HG03103 (cell line): ENCODE measurements around the gene SIM1.

Source experiments
- ATAC-seq: cut with Tn5 transposase; IDR thresholded peaks from one replicate; pipeline ENCODE4 v1.9.1; 2021; ENCODE audit warnings: low read depth; ENCODE audit not compliant: unreplicated experiment

Gene SIM1

GRCh38 chr6:100430962-100431361 is 33.8 kb downstream of the SIM1 start:
- ATAC-seq, result no peak

DNA sequence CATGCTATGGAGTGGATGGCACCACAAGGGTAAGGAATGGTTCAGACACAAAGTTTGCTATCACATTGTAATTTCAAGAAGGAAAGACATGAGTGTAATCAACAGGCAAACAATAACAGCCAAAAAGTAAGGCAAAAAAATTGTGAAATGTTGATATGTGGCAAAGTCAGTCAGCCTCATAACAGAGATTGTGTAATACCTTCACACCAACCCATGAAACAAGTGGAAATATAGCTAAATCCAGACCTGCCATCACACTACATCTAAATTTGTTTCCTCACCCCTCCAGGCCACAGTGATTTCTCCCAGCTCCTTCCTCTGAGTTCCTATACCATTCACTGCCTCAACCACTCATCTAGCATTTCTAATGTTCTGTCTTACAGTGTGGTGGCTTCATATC is 37.3 kb downstream of the SIM1 start:
- no peak for ATAC-seq

DNA sequence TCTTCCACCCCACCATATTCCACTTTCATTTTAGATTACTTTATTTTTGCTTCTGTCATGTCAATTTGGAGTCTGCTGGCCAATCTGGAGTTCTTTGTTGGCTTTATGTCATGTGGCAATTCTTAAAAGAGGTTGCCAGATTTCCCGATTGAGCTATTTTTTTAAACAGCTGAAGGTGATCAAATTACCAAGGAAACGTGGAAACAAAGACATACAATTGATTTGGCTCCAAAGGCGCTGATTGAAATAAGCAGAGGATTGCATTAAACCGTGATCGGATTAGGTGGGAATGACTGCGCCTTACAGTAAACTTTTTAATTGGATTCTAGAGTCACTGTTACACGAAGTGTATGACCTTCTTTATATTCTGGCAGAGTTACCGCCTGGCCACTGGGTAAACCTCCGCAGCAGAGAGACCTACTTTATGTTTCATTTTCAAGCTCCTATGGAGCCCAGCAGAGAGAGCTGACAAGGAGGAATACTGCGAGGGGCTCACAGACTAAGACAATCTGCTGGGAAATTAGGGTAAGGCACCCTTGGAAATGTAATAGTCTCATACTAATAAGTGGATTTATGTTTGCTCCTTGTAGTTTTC is 37.9 kb downstream of the SIM1 start:
- no peak for ATAC-seq

- no peak for ATAC-seq
These were observed 38.5 kb downstream of the SIM1 start for GRCh38 chr6:100426241-100426640.

GRCh38 chr6:100420711-100421110 is 44.0 kb downstream of the SIM1 start:
- ATAC-seq, result no peak

DNA sequence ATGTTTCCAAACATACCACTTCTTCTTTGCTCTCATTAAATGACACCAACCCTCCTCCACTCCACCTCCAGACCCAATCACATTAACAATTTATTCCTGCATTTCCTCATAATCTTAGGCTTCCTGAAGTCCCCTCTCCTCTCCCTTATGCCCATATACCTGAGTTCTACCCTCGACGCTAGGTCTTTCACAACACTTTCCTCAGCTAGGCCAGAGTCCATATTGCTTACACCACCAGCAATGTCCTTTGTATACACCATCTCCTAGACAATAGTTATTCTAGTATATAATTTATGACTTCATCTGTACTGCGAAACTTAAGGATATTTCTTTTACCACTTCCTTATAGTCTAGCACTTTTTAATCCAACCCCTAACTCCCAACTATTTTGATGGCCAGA is 47.7 kb downstream of the SIM1 start:
- no peak for ATAC-seq

DNA sequence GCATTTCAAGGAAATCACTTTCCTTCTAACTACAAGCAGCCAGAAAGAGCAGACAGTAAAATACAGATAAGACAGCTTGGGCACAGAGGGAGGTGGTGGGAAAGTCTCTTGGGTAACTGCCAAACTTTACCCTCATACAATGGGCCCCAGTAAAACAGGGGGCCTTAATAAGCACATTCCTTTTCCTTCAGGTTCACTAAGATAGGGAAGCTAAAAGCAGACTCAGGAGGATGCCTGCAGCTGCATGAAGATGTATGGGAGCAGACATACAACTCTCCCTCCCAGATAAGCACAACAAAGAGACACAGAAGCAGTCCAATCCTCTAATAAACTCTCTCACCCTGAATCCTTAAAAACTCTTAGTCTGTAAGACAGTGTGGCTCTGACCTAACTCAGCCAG is 49.0 kb downstream of the SIM1 start:
- no peak for ATAC-seq

GRCh38 chr6:100412872-100413271 is 51.8 kb downstream of the SIM1 start:
- ATAC-seq, result no peak

- no peak for ATAC-seq
These were observed 60.7 kb downstream of the SIM1 start for GRCh38 chr6:100404051-100404450.

DNA sequence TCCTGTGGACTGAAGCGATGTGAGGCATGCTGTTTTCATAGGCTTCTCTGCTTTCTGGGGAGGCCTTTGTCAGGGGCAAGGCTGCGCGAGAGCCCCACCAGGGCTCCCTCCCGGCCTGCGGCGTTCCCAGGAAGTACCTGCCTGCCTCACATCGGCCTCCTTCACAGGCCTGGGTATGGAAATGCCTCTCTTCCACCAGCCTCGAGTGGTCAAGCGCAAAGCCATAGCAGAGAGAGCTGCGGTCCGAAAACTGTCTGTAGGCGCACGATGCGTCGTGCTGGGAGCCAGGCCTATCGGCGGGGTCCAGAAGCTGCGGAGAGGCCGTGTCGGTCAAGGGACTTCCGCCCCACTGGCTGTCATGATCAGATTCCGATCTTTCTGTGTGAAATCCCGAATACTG is 71.2 kb downstream of the SIM1 start:
- ATAC-seq, result no peak

DNA sequence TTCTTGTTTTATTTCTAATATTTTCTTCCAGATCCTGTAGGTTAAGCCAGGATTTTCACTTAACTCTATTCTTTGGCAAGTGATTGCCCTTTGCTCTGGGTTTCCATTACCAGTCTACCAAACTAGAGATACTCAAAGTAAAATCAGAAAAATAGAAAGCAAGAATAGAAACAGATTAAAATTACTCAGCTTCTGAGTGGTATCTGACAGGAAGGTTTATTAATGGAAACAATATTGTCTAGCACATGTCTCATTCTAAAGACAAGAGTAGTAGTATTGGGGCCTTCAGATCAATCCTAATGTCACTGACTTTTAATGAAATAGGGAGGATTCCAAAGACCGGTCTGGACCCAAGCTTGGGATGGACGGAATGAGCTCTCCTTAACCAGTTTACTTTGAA is 72.3 kb downstream of the SIM1 start:
- ATAC-seq, result no peak

DNA sequence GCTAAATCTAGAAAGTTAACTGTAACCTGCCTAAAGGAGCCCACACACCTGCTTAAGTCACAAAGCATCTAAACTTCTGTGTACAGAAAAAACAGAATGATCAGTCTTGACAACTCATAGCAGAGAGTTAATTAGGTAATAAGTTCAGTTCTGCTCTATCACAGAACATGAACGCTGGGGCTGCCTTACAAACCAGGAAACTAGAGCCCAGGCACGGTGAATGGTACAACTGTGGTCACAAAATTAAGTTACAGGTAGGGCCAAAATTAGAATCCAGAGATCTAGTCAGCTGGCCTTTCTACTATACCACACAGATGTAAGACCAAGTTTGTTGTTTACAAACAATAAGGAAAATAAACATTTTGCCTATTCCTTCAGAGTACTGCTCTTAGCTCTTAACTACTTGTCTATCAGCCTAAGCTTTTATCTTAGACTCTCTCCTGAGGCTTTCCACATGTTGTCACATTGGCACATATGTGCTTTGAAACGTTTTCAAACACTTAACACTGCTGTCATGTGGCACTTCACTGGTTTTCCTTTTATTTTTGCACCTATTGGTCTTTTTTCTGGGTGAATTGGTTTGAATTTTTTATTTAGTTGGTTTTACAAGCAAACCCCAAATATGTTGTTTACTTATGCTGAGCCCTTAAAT is 75.7 kb downstream of the SIM1 start:
- ATAC-seq, result no peak

- no peak for ATAC-seq
These were observed 81.9 kb downstream of the SIM1 start for GRCh38 chr6:100382767-100383195.

GRCh38 chr6:100382031-100382430 is 82.7 kb downstream of the SIM1 start:
- ATAC-seq, result no peak

DNA sequence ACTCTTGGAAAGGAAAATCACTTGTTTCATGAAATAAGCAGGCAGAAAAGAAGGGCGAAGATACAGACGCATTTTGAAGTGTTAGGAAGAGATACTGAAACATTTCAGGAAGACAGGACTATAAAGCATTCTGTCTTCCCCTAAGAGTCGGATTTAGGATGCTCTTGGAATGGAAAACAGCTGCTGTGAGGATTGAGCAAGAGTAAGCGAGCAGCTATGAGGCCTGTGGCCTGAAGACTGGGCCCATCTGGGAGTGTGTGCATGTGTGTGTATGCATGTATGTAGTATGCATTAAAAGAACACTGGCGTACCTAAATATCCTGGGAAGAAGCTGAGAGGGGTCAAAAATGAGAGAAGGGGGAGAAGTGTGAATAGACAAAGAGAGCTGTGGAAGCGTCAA is 83.6 kb downstream of the SIM1 start:
- ATAC-seq, result no peak

GRCh38 chr6:100379386-100379785 is 85.3 kb downstream of the SIM1 start:
- ATAC-seq, result no peak

GRCh38 chr6:100378576-100378975 is 86.1 kb downstream of the SIM1 start:
- ATAC-seq, result no peak

- no peak for ATAC-seq
These were observed 88.6 kb downstream of the SIM1 start for GRCh38 chr6:100376103-100376502.

- no peak for ATAC-seq
These were observed 92.2 kb downstream of the SIM1 start for GRCh38 chr6:100372326-100373091.

- ATAC-seq, result no peak
These were observed 93.1 kb downstream of the SIM1 start for GRCh38 chr6:100371591-100371990.

DNA sequence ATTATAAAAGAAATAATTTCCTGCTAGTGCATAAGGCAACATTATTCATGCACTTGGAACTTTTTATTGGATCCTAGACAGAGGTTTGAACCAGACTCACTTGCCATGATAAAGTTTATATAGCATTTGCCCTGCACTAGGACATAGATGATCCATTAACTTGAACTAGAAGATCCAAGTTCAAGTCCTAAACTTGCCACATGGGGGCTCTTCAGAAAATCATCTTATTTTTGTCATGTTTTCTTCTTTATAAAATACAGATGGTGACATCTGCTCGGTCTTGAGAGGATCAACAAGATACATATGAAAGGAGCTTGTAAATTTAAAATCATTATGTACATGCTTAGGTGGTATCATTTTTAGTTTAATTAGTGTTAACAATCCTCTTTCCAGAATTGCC is 94.5 kb downstream of the SIM1 start:
- no peak for ATAC-seq

GRCh38 chr6:100366419-100366818 is 98.3 kb downstream of the SIM1 start:
- no peak for ATAC-seq
